Stimulated activated CD8-positive, alpha-beta memory T cell treated with anti-CD3 and anti-CD28 coated beads, Interleukin-7, amount 100 ng/mL, for 1 hour (primary cell): ENCODE results near the gene ALG2.

Experiments used
- DNase-seq, 2 donors: peaks; one replicate each; pipeline ENCODE4 v3.0.0-alpha.2; 2020; ENCODE audit warnings: low read depth in 2 of 2

ALG2 gene

GRCh38 chr9:99221621-99222415 lies at the start of gene ALG2, which contains the start of gene SEC61B:
ALG2 (minus strand) TSS chr9:99221942; CDS start chr9:99221894, 48 bp downstream.
SEC61B (plus strand) TSS chr9:99222282; CDS start chr9:99222364, 82 bp downstream.
- peak; percentile 78 to 90 for DNase-seq

GRCh38 chr9:99270491-99270890 lies 48.7 kb upstream of the ALG2 start:
- no peak for DNase-seq

GRCh38 chr9:99269416-99269815 lies 47.7 kb upstream of the ALG2 start:
- no peak for DNase-seq

GRCh38 chr9:99266255-99267023 lies 44.7 kb upstream of the ALG2 start:
- DNase-seq = peak; percentile 17 to 21

GRCh38 chr9:99265691-99266090 lies 43.9 kb upstream of the ALG2 start:
- no peak for DNase-seq

GRCh38 chr9:99264070-99264680 lies 42.4 kb upstream of the ALG2 start:
- DNase-seq = no peak

- no peak for DNase-seq
These were observed 41.2 kb upstream of the ALG2 start for GRCh38 chr9:99262949-99263418.

GRCh38 chr9:99261923-99262322 lies 40.2 kb upstream of the ALG2 start:
- no peak for DNase-seq

- DNase-seq = peak in 1 of 2 donors; percentile 9
These were observed 37.6 kb upstream of the ALG2 start for GRCh38 chr9:99259231-99259918.

GRCh38 chr9:99257723-99258389 lies 36.1 kb upstream of the ALG2 start:
- DNase-seq = no peak

- no peak for DNase-seq
These were observed 33.9 kb upstream of the ALG2 start for GRCh38 chr9:99255651-99256050.

GRCh38 chr9:99253772-99254431 lies 32.2 kb upstream of the ALG2 start:
- peak in 1 of 2 donors; percentile 24 for DNase-seq

- no peak for DNase-seq
These were observed 31.4 kb upstream of the ALG2 start for GRCh38 chr9:99253134-99253533.

- no peak for DNase-seq
These were observed 29.4 kb upstream of the ALG2 start for GRCh38 chr9:99251157-99251556.

GRCh38 chr9:99249619-99250018 lies 27.9 kb upstream of the ALG2 start:
- DNase-seq = no peak

- no peak for DNase-seq
These were observed 22.9 kb upstream of the ALG2 start for GRCh38 chr9:99244344-99245260.

- no peak for DNase-seq
These were observed 19.4 kb upstream of the ALG2 start for GRCh38 chr9:99241106-99241505.

- DNase-seq = no peak
These were observed 17.8 kb upstream of the ALG2 start for GRCh38 chr9:99239341-99240060.

GRCh38 chr9:99238331-99238730 lies 16.6 kb upstream of the ALG2 start:
- DNase-seq = no peak
